B cell (primary cell): ENCODE data around the gene PLEKHH1. TPM values are rescaled to one million over a fixed set of nuclear protein-coding genes. Genes with fewer than 3 reads are reported as not detected.

Experiments used
- ATAC-seq: fragments of 200-7000 bp; cut with Tn5 transposase; one replicate; pipeline ENCODE4 v1.10.0; 2021; ENCODE audit warnings: low read depth, mild to moderate bottlenecking, moderate number of reproducible peaks, moderate library complexity
- CTCF ChIA-PET: fragments of 350-600 bp; sonication (Branson Sonifier 250); formaldehyde crosslinking; loops from one replicate; lab custom pipeline; 2021; ENCODE audit warnings: antibody characterized with exemption, inconsistent platforms; lab: Charles Lee
- POLR2A ChIA-PET: fragments of 350-600 bp; sonication (Branson Sonifier 250); formaldehyde crosslinking; loops from one replicate; lab custom pipeline; 2021; ENCODE audit warnings: antibody characterized with exemption; lab: Charles Lee
- DNase-seq: peaks from one replicate; pipeline ENCODE4 v3.0.0; 2013
- H2AFZ ChIP-seq: 2 replicates; pipeline ENCODE4 v1.6.1; 2012; ENCODE audit warnings: mild to moderate bottlenecking, low read depth, low read length; ENCODE audit not compliant: insufficient read depth, poor library complexity, severe bottlenecking
- H3K27ac ChIP-seq, 2 donors: 1 replicate in 1 of 2; 2 replicates in 1 of 2; pipeline ENCODE4 v1.5.1; 2012 to 2013; ENCODE audit warnings: low read length in 2 of 2, mild to moderate bottlenecking in 2 of 2, moderate library complexity in 1 of 2
- H3K27me3 ChIP-seq, 4 experiments: fragments of 200-600 bp in 1 of 4; sonication (generic) in 1 of 4; replicated peaks in 1 of 4; 1 replicate in 2 of 4; 2 replicates in 2 of 4; pipeline versions ENCODE4 v1.6.1 to v1.7.0; 2013 to 2016; ENCODE audit warnings: low read length in 3 of 4, mild to moderate bottlenecking in 2 of 4, mixed read lengths in 1 of 4, moderate library complexity in 1 of 4; ENCODE audit not compliant: insufficient read depth in 4 of 4, control insufficient read depth in 3 of 4; ENCODE audit errors: control extremely low read depth in 1 of 4
- H3K36me3 ChIP-seq, 2 experiments: replicated peaks in 1 of 2; 1 replicate in 1 of 2; 2 replicates in 1 of 2; pipeline versions ENCODE4 v1.6.1 to v1.7.1; 2013; ENCODE audit warnings: low read length in 1 of 2; ENCODE audit not compliant: insufficient read depth in 2 of 2, control insufficient read depth in 1 of 2; ENCODE audit errors: control extremely low read depth in 1 of 2, extremely low read depth in 1 of 2
- H3K4me1 ChIP-seq, 2 donors: fragments of 200-600 bp in 1 of 2; sonication (generic) in 1 of 2; 1 replicate in 1 of 2; 2 replicates in 1 of 2; pipeline versions ENCODE4 v1.5.1 to v1.6.1; 2013 to 2017; ENCODE audit warnings: low read length in 2 of 2; ENCODE audit not compliant: control insufficient read depth in 2 of 2, insufficient read depth in 2 of 2
- H3K4me2 ChIP-seq: replicated peaks from 2 replicates; pipeline ENCODE3; 2012; ENCODE audit warnings: mild to moderate bottlenecking, low read depth, low read length; ENCODE audit not compliant: poor library complexity, severe bottlenecking
- H3K4me3 ChIP-seq, 5 experiments: fragments of 200-600 bp in 1 of 5; sonication (generic) in 1 of 5; 1 replicate in 3 of 5; 2 replicates in 2 of 5; pipeline versions ENCODE4 v1.5.1 to v1.7.0; 2011 to 2016; ENCODE audit warnings: low read length in 4 of 5, mild to moderate bottlenecking in 4 of 5, low read depth in 2 of 5, control low read depth in 1 of 5, moderate library complexity in 1 of 5; ENCODE audit not compliant: insufficient read depth in 1 of 5; ENCODE audit errors: control extremely low read depth in 1 of 5, extremely low read depth in 1 of 5
- H3K79me2 ChIP-seq: fragments of 200-600 bp; sonication (generic); one replicate; pipeline ENCODE4 v1.6.0; 2016; ENCODE audit warnings: low read length; ENCODE audit not compliant: control insufficient read depth, insufficient read depth
- H3K9ac ChIP-seq: fragments of 200-600 bp; sonication (generic); 2 replicates; pipeline ENCODE4 v1.6.1; 2017; ENCODE audit warnings: mild to moderate bottlenecking, low read length, moderate library complexity
- H3K9me3 ChIP-seq, 3 donors: one replicate each; pipeline versions ENCODE4 v1.6.1 to v1.7.1; 2013; ENCODE audit warnings: low read length in 2 of 3; ENCODE audit not compliant: control insufficient read depth in 2 of 3, insufficient read depth in 1 of 3; ENCODE audit errors: control extremely low read depth in 1 of 3
- H4K20me1 ChIP-seq: 2 replicates; pipeline ENCODE4 v1.6.0; 2012; ENCODE audit warnings: mild to moderate bottlenecking, low read length; ENCODE audit not compliant: insufficient read depth, control insufficient read depth, poor library complexity, severe bottlenecking
- H3K27ac Mint-ChIP-seq: one replicate; pipeline ENCODE4 v1.8.0; 2021; ENCODE audit warnings: mixed read lengths
- H3K27me3 Mint-ChIP-seq: one replicate; pipeline ENCODE4 v1.8.0; 2021; ENCODE audit warnings: mixed read lengths
- H3K4me1 Mint-ChIP-seq: one replicate; pipeline ENCODE4 v1.8.0; 2021; ENCODE audit warnings: mixed read lengths
- H3K4me3 Mint-ChIP-seq: one replicate; pipeline ENCODE4 v1.8.0; 2021; ENCODE audit warnings: mixed read lengths
- H3K9me3 Mint-ChIP-seq: one replicate; pipeline ENCODE4 v1.8.0; 2022; ENCODE audit warnings: mixed read lengths; ENCODE audit not compliant: insufficient read depth
- EZH2 ChIP-seq: IDR thresholded peaks from 2 replicates; pipeline ENCODE4 v1.6.1; 2012; ENCODE audit warnings: borderline replicate concordance, low read depth, mild to moderate bottlenecking, moderate library complexity, low read length; ENCODE audit not compliant: insufficient read depth, poor library complexity, severe bottlenecking
- WGBS: methylation state at CpG from one replicate; pipeline ENCODE4 v1.1.5; 2013; ENCODE audit warnings: missing lambda C conversion rate; ENCODE audit not compliant: insufficient coverage; 5-methylcytosine and 5-hydroxymethylcytosine counted together
- intact Hi-C: fragments of 100-400 bp; cut with micrococcal nuclease; formaldehyde crosslinking; loops from one replicate; pipeline ENCODE4 v1.10.0; 2022
- polyA plus RNA-seq: library from polyadenylated mRNA; depleted of rRNA; stranded (reverse); fragments of >200 nt; gene quantifications from 2 replicates; pipeline ENCODE4 v1.2.3, GENCODE V29; 2012
- total RNA-seq, 2 donors: library from RNA; stranded (reverse); fragments of 120-200 nt in 1 of 2; gene quantifications; 1 replicate in 1 of 2; 2 replicates in 1 of 2; pipeline versions ENCODE4 v1.2.3 to v1.2.4, GENCODE V29; 2013 to 2022
- TF ChIP-seq, protein P1 (sequence below): fragments of 200-600 bp; IDR thresholded peaks from one replicate; pipeline ENCODE4 v1.8.0; 2022; ENCODE audit warnings: antibody characterized with exemption, mild to moderate bottlenecking

PLEKHH1 gene
- total and polyA plus RNA-seq, 2 donors (not counting 1 experiment from before 2014, with no cell fraction given), result 0.17 to 0.37 TPM

- peak within 1 kb of the TSS; percentile 84 for H3K4me3 Mint-ChIP-seq
- intact Hi-C loops, result loop anchor here (1.0 to 2.0 kb wide), 9 partner anchors 26 to 331 kb away; partner anchors contain the start of genes ARG2, ATP6V1D, PIGH and RAD51B
- DNase-seq, result peak; percentile 94
- Histone ChIP-seq H3K36me3 (peaks cover 0 to 15% of the 10 kb centered on the region in 2 experiments), H4K20me1 (no peaks in the 10 kb centered on the region), H3K9ac (peak within 1 kb of the TSS; percentile 71), H3K27ac (peak within 1 kb of the TSS; percentile 97 to 98), H3K4me3 (peak within 1 kb of the TSS; percentile 24 to 66 (median 55)), H2AFZ (peak within 1 kb of the TSS; percentile 45), H3K27me3 (no peaks in the 10 kb centered on the region), H3K4me1 (peaks cover 70 to 77% of the 10 kb centered on the region in 2 donors), H3K4me2 (peak within 1 kb of the TSS; percentile 85), H3K9me3 (peaks cover 0 to 23% (median 4%) of the 10 kb centered on the region in 3 donors), H3K79me2 (peaks cover 10% of the 10 kb centered on the region)
- peaks cover 2% of the 10 kb centered on the region for H3K9me3 Mint-ChIP-seq
- peaks cover 83% of the 10 kb centered on the region for H3K4me1 Mint-ChIP-seq
- no peaks in the 10 kb centered on the region for H3K27me3 Mint-ChIP-seq
- H3K27ac Mint-ChIP-seq, result peak within 1 kb of the TSS; percentile 96
- peak; percentile 83 for ATAC-seq
- WGBS, result 0% methylated on average over 11 of the region's 13 CpGs
- no peak for TF ChIP-seq EZH2
- TF ChIP-seq, protein P1, sequence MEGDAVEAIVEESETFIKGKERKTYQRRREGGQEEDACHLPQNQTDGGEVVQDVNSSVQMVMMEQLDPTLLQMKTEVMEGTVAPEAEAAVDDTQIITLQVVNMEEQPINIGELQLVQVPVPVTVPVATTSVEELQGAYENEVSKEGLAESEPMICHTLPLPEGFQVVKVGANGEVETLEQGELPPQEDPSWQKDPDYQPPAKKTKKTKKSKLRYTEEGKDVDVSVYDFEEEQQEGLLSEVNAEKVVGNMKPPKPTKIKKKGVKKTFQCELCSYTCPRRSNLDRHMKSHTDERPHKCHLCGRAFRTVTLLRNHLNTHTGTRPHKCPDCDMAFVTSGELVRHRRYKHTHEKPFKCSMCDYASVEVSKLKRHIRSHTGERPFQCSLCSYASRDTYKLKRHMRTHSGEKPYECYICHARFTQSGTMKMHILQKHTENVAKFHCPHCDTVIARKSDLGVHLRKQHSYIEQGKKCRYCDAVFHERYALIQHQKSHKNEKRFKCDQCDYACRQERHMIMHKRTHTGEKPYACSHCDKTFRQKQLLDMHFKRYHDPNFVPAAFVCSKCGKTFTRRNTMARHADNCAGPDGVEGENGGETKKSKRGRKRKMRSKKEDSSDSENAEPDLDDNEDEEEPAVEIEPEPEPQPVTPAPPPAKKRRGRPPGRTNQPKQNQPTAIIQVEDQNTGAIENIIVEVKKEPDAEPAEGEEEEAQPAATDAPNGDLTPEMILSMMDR, result peak; percentile 25
- ChIA-PET CTCF (interaction anchor here (0.6 to 4.2 kb wide), 13 partner anchors 11 to 129 kb away, joined by 3 to 28 read pairs (median 4); partner anchors contain the start of gene ATP6V1D), POLR2A (interaction anchor here (0.6 to 2.4 kb wide), 6 partner anchors 14 to 116 kb away, joined by 3 to 18 read pairs (median 4); partner anchors contain the start of gene PIGH)
These were observed 44.9 kb upstream of the PLEKHH1 start, which contains the start of gene TMEM229B for GRCh38 chr14:67487937-67488893. Gene TMEM229B (minus strand): TSS chr14:67488721. CDS start chr14:67473923, 14,798 bp downstream.
